Trophoblast cell (in vitro differentiated cells and primary cell): ENCODE data around the gene NPC1.
A peak's percentile ranks its signal among the peaks of the same experiment; 100 is the strongest.

Source experiments
- DNase-seq, 2 donors: peaks; one replicate each; pipeline ENCODE4 v3.0.0-alpha.2; 2016
- H2AFZ ChIP-seq: 2 replicates; pipeline ENCODE4 v1.6.1; 2013; ENCODE audit warnings: low read length, moderate library complexity, mild to moderate bottlenecking; ENCODE audit not compliant: insufficient read depth, poor library complexity
- H2AK5ac ChIP-seq: 2 replicates; pipeline ENCODE4 v1.6.1; 2013; ENCODE audit warnings: mild to moderate bottlenecking, low read length
- H2BK120ac ChIP-seq: 2 replicates; pipeline ENCODE4 v1.6.1; 2013; ENCODE audit warnings: low read length, mild to moderate bottlenecking, moderate library complexity; ENCODE audit not compliant: insufficient read depth, poor library complexity
- H2BK12ac ChIP-seq: 2 replicates; pipeline ENCODE4 v1.6.1; 2013; ENCODE audit warnings: mild to moderate bottlenecking, low read length, moderate library complexity
- H2BK5ac ChIP-seq: 2 replicates; pipeline ENCODE4 v1.6.1; 2013; ENCODE audit warnings: low read length, low read depth, moderate library complexity, mild to moderate bottlenecking; ENCODE audit not compliant: poor library complexity
- H3K14ac ChIP-seq: 2 replicates; pipeline ENCODE4 v1.6.1; 2013; ENCODE audit warnings: mild to moderate bottlenecking, low read length
- H3K18ac ChIP-seq: 2 replicates; pipeline ENCODE4 v1.6.1; 2013; ENCODE audit warnings: mild to moderate bottlenecking, low read length
- H3K23ac ChIP-seq: 2 replicates; pipeline ENCODE4 v1.6.1; 2013; ENCODE audit warnings: low read length
- H3K27ac ChIP-seq: 2 replicates; pipeline ENCODE4 v1.5.1; 2013; ENCODE audit warnings: low read depth, mild to moderate bottlenecking, inconsistent platforms, low read length, moderate library complexity
- H3K27me3 ChIP-seq: 2 replicates; pipeline ENCODE4 v1.6.1; 2013; ENCODE audit warnings: inconsistent platforms, mild to moderate bottlenecking, low read length, moderate library complexity; ENCODE audit not compliant: insufficient read depth
- H3K36me3 ChIP-seq, 2 experiments: 1 replicate in 1 of 2; 2 replicates in 1 of 2; pipeline ENCODE4 v1.6.1; 2013; ENCODE audit warnings: low read length in 2 of 2, mild to moderate bottlenecking in 2 of 2, moderate library complexity in 1 of 2; ENCODE audit not compliant: insufficient read depth in 2 of 2, control insufficient read depth in 1 of 2
- H3K4ac ChIP-seq: 2 replicates; pipeline ENCODE4 v1.6.1; 2013; ENCODE audit warnings: low read depth, mild to moderate bottlenecking, low read length, moderate library complexity
- H3K4me1 ChIP-seq, 2 experiments: 1 replicate in 1 of 2; 2 replicates in 1 of 2; pipeline ENCODE4 v1.6.1; 2013; ENCODE audit warnings: low read length in 2 of 2, mild to moderate bottlenecking in 2 of 2, moderate library complexity in 1 of 2; ENCODE audit not compliant: insufficient read depth in 2 of 2, control insufficient read depth in 1 of 2
- H3K4me2 ChIP-seq: 2 replicates; pipeline ENCODE4 v1.6.1; 2013; ENCODE audit warnings: inconsistent platforms, mild to moderate bottlenecking, low read length, moderate library complexity
- H3K4me3 ChIP-seq: 2 replicates; pipeline ENCODE4 v1.5.1; 2013; ENCODE audit warnings: mild to moderate bottlenecking, low read depth, low read length, inconsistent platforms
- H3K79me1 ChIP-seq: one replicate; pipeline ENCODE4 v1.6.1; 2013; ENCODE audit warnings: low read length
- H3K79me2 ChIP-seq: 2 replicates; pipeline ENCODE4 v1.6.1; 2013; ENCODE audit warnings: low read length, mild to moderate bottlenecking; ENCODE audit not compliant: control insufficient read depth, insufficient read depth, poor library complexity
- H3K9ac ChIP-seq: 2 replicates; pipeline ENCODE4 v1.6.1; 2013; ENCODE audit warnings: mild to moderate bottlenecking, low read length
- H3K9me3 ChIP-seq: 2 replicates; pipeline ENCODE4 v1.6.1; 2013; ENCODE audit warnings: low read depth, mild to moderate bottlenecking, control low read depth, inconsistent platforms, low read length; ENCODE audit not compliant: insufficient read depth
- H4K12ac ChIP-seq: 2 replicates; pipeline ENCODE4 v1.6.1; 2013; ENCODE audit warnings: low read depth, mild to moderate bottlenecking, low read length, moderate library complexity
- H4K8ac ChIP-seq: 2 replicates; pipeline ENCODE4 v1.6.1; 2013; ENCODE audit warnings: low read depth, mild to moderate bottlenecking, low read length, moderate library complexity
- H4K91ac ChIP-seq: one replicate; pipeline ENCODE4 v1.6.1; 2013; ENCODE audit warnings: low read depth, mild to moderate bottlenecking, low read length, moderate library complexity
- WGBS: extraction: QIAGEN DNeasy Blood & Tissue Kit; methylation state at CpG from one replicate; pipeline ENCODE4 v1.1.7; 2013; ENCODE audit warnings: missing lambda C conversion rate; ENCODE audit not compliant: insufficient read length, insufficient coverage; ENCODE audit errors: extremely low coverage; 5-methylcytosine and 5-hydroxymethylcytosine counted together

NPC1 gene

GRCh38 chr18:23591011-23591410, 4.7 kb upstream of the NPC1 start:
- H3K27me3 ChIP-seq = no peaks in the 10 kb centered on the region
- DNase-seq = peak in 1 of 2 donors; percentile 28
- H3K18ac ChIP-seq = no peak overlapping the region
- no peak overlapping the region for H3K14ac ChIP-seq
- no peaks in the 10 kb centered on the region for H3K9me3 ChIP-seq
- H2AK5ac ChIP-seq = no peak overlapping the region
- H3K23ac ChIP-seq = no peak overlapping the region
- H4K12ac ChIP-seq = no peak overlapping the region
- peaks cover 2% of the 10 kb centered on the region for H3K79me2 ChIP-seq
- no peak overlapping the region for H4K8ac ChIP-seq
- no peak overlapping the region for H3K4ac ChIP-seq
- no peak overlapping the region for H2BK5ac ChIP-seq
- H2BK12ac ChIP-seq = no peak overlapping the region
- H3K9ac ChIP-seq = no peak overlapping the region
- no peaks in the 10 kb centered on the region for H3K36me3 ChIP-seq
- no peak overlapping the region for H3K4me2 ChIP-seq
- no peak overlapping the region for H2BK120ac ChIP-seq
- no peak overlapping the region for H3K27ac ChIP-seq
- no CpG with 5 or more reads among the region's 1 CpG for WGBS
- H4K91ac ChIP-seq = no peak overlapping the region
- no peak overlapping the region for H2AFZ ChIP-seq
- peaks cover 6% of the 10 kb centered on the region for H3K79me1 ChIP-seq
- H3K4me1 ChIP-seq = no peaks in the 10 kb centered on the region
- H3K4me3 ChIP-seq = no peak overlapping the region

DNA sequence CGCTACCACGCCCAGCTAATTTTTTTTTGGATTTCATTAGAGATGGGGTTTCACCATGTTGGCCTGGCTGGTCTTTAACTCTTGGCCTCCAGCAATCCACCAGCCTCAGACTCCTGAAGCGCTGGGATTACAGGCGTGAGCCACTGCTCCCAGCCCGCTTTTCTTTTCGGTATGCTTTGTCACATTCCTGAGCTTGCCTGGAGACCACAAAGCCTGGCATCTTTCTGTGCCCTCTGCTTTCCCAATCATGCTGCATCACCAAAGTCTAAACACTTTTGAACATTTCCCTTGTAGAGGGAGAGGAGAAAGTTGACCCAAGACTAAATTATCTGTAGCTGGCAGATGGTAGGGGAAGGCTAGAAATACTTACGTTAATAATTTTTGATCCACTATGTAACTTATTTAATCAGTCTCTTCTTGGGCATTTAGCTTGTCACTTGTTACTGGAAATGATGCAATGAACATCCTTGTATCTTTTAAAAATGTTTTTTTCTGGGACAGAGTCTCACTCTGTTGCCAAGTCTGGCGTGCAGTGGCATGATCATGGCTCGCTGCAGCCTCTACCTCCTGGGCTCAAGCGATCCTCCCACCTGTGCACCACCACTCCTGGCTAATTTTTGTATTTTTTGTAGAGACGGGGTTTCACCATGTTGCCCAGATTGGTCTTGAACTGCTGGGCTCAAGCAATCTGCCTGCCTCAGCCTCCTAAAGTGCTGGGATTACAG, 2.7 kb upstream of the NPC1 start:
- Histone ChIP-seq H3K23ac (no peak overlapping the region), H3K9ac (no peak overlapping the region), H3K9me3 (no peaks in the 10 kb centered on the region), H3K79me1 (peaks cover 9% of the 10 kb centered on the region), H3K36me3 (no peaks in the 10 kb centered on the region), H3K79me2 (peaks cover 10% of the 10 kb centered on the region), H2BK12ac (no peak overlapping the region), H3K18ac (no peak overlapping the region), H3K4me1 (peaks cover 0 to 4% of the 10 kb centered on the region in 2 experiments), H4K8ac (no peak overlapping the region), H3K4me3 (no peak overlapping the region), H2BK5ac (no peak overlapping the region), H4K12ac (no peak overlapping the region), H3K14ac (no peak overlapping the region), H2BK120ac (no peak overlapping the region), H3K27me3 (no peaks in the 10 kb centered on the region), H3K4ac (no peak overlapping the region), H2AK5ac (no peak overlapping the region), H4K91ac (no peak overlapping the region), H3K27ac (no peak overlapping the region), H3K4me2 (no peak overlapping the region), H2AFZ (no peak overlapping the region)
- peak in 1 of 2 donors; percentile 7 for DNase-seq
- WGBS = no CpG with 5 or more reads among the region's 11 CpGs

DNA sequence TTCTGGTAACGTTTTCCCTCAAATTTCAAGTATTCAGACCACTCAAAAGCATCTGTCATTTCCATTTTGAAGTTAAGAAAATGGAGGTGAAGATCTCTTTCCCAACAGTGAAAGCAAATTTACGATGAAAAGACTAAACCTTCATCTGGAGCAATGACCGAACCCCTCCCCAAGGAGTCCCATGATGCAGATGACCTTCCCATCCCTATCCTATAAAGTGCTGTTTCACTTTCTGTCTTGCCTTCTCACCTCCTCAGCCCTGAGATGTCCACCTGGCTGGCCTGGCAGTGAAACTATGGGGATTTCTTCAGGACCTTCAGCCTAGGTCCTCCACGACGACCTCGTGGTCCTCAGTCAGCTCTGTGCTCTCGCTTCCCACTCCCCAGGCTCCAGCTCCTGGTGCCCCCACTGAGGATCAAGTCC, 925 bp upstream of the NPC1 start:
- no peak overlapping the region for H2AK5ac ChIP-seq
- peaks cover 2 to 4% of the 10 kb centered on the region in 2 experiments for H3K4me1 ChIP-seq
- peak overlapping the region; percentile 1 for H2AFZ ChIP-seq
- peak overlapping the region; percentile 15 for H4K91ac ChIP-seq
- H2BK12ac ChIP-seq = peak overlapping the region; percentile 11
- no peak overlapping the region for H3K4ac ChIP-seq
- H4K8ac ChIP-seq = no peak overlapping the region
- H4K12ac ChIP-seq = no peak overlapping the region
- H3K27ac ChIP-seq = no peak overlapping the region
- peaks cover 10% of the 10 kb centered on the region for H3K79me2 ChIP-seq
- H3K9ac ChIP-seq = no peak overlapping the region
- no peaks in the 10 kb centered on the region for H3K27me3 ChIP-seq
- no peak overlapping the region for H3K18ac ChIP-seq
- peak overlapping the region; percentile 9 for H3K14ac ChIP-seq
- H3K36me3 ChIP-seq = no peaks in the 10 kb centered on the region
- H3K79me1 ChIP-seq = peaks cover 9% of the 10 kb centered on the region
- H3K4me2 ChIP-seq = no peak overlapping the region
- no peak for DNase-seq
- WGBS = no CpG with 5 or more reads among the region's 7 CpGs
- H3K23ac ChIP-seq = no peak overlapping the region
- no peaks in the 10 kb centered on the region for H3K9me3 ChIP-seq
- no peak overlapping the region for H2BK5ac ChIP-seq
- no peak overlapping the region for H3K4me3 ChIP-seq
- no peak overlapping the region for H2BK120ac ChIP-seq

GRCh38 chr18:23585897-23586248, 433 bp downstream of the NPC1 start:
- Histone ChIP-seq H3K36me3 (no peaks in the 10 kb centered on the region), H2BK120ac (peak overlapping the region; percentile 99), H3K79me2 (peaks cover 10% of the 10 kb centered on the region)

More at GRCh38 chr18:23585897-23586248, 433 bp downstream of the NPC1 start:
- Histone ChIP-seq H2BK5ac (peak overlapping the region; percentile 77), H3K9ac (peak overlapping the region; percentile 92), H3K27me3 (no peaks in the 10 kb centered on the region), H4K91ac (peak overlapping the region; percentile 98), H3K4me1 (peaks cover 2 to 7% of the 10 kb centered on the region in 2 experiments), H3K4me3 (peak overlapping the region; percentile 90), H3K27ac (peak overlapping the region; percentile 99), H3K4ac (peak overlapping the region; percentile 81), H4K8ac (peak overlapping the region; percentile 68), H2AFZ (peak overlapping the region; percentile 66), H3K14ac (peak overlapping the region; percentile 96), H2BK12ac (peak overlapping the region; percentile 63), H3K4me2 (peak overlapping the region; percentile 92), H4K12ac (peak overlapping the region; percentile 73), H3K23ac (no peak overlapping the region), H3K9me3 (no peaks in the 10 kb centered on the region), H3K79me1 (peaks cover 9% of the 10 kb centered on the region), H2AK5ac (peak overlapping the region; percentile 67), H3K18ac (peak overlapping the region; percentile 88)
- no CpG with 5 or more reads among the region's 14 CpGs for WGBS
- DNase-seq = no peak
